GM12878 (cell line): ENCODE data around the gene BACE1-AS. TPM values are rescaled to one million over a fixed set of nuclear protein-coding genes. Genes with fewer than 3 reads are reported as not detected.

Source experiments
- ATAC-seq: fragments of 200-7000 bp; cut with Tn5 transposase; 3 replicates; pipeline ENCODE4 v1.9.1; 2020; ENCODE audit warnings: mild to moderate bottlenecking, moderate library complexity
- BruUV-seq: library from RNA; stranded (reverse); fragments of 400-500 nt; replicated peaks from 2 replicates; lab custom pipeline; 2021; lab: Mats Ljungman, UMichigan
- CTCF ChIA-PET: fragments of 300-600 bp; sonication (Branson Sonifier 250); formaldehyde crosslinking; extraction: SDS; loops from one replicate; lab custom pipeline; 2021; ENCODE audit warnings: inconsistent platforms; lab: Yijun Ruan, JAX
- POLR2A ChIA-PET: fragments of 350-600 bp; formaldehyde crosslinking; extraction: SDS; loops from one replicate; lab custom pipeline; 2021; ENCODE audit warnings: inconsistent platforms; lab: Charles Lee
- RAD21 ChIA-PET: fragments of 300-600 bp; sonication (Branson Sonifier 250); formaldehyde crosslinking; loops from one replicate; lab custom pipeline; 2023; ENCODE audit warnings: antibody characterized with exemption; ENCODE audit not compliant: unreplicated experiment; lab: Charles Lee
- SMC1A ChIA-PET: fragments of 300-600 bp; sonication (Branson Sonifier 250); formaldehyde crosslinking; loops from one replicate; lab custom pipeline; 2023; ENCODE audit not compliant: unreplicated experiment, uncharacterized antibody; lab: Charles Lee
- DNase-seq: peaks from one replicate; pipeline ENCODE4 v3.0.0-alpha.2; 2011; ENCODE audit warnings: low read depth, low spot score
- FAIRE-seq: peaks from 3 replicates; lab custom pipeline; 2011; peaks lifted over from hg19 to GRCh38; lab: Jason Lieb, UNC
- H2AFZ ChIP-seq: 2 replicates; pipeline ENCODE4 v1.6.0; 2011; ENCODE audit warnings: low read depth, low read length, control low read depth; ENCODE audit not compliant: control insufficient read depth
- H3K27ac ChIP-seq: 2 replicates; pipeline ENCODE4 v1.5.1; 2011; ENCODE audit warnings: control low read depth; ENCODE audit not compliant: control insufficient read depth, insufficient read depth
- H3K27me3 ChIP-seq, 2 experiments: replicated peaks in 1 of 2; 2 replicates each; pipeline versions ENCODE4 v1.6.0 to v1.6.1; 2011; ENCODE audit warnings: low read length in 1 of 2; ENCODE audit not compliant: control insufficient read depth in 2 of 2, insufficient read depth in 2 of 2
- H3K36me3 ChIP-seq, 2 experiments: 2 replicates each; pipeline ENCODE4 v1.5.1; 2011; ENCODE audit warnings: low read length in 1 of 2; ENCODE audit not compliant: control insufficient read depth in 2 of 2, insufficient read depth in 2 of 2
- H3K4me1 ChIP-seq: 2 replicates; pipeline ENCODE4 v1.6.1; 2011; ENCODE audit warnings: mild to moderate bottlenecking, low read length, moderate library complexity, mixed read lengths; ENCODE audit not compliant: control insufficient read depth, insufficient read depth
- H3K4me2 ChIP-seq: 2 replicates; pipeline ENCODE4 v1.6.0; 2011; ENCODE audit warnings: control low read depth; ENCODE audit not compliant: control insufficient read depth, insufficient read depth
- H3K4me3 ChIP-seq: fragments of 200-600 bp; sonication (generic); 2 replicates; pipeline ENCODE4 v1.5.1; 2016
- H3K79me2 ChIP-seq: 2 replicates; pipeline ENCODE4 v1.6.0; 2011; ENCODE audit warnings: low read length; ENCODE audit not compliant: control insufficient read depth, insufficient read depth
- H3K9ac ChIP-seq: 2 replicates; pipeline ENCODE4 v1.8.0; 2011; ENCODE audit warnings: low read length, control low read depth, mixed read lengths; ENCODE audit not compliant: control insufficient read depth, insufficient read depth
- H3K9me3 ChIP-seq: replicated peaks from 3 replicates; pipeline ENCODE4 v1.5.1; 2011; ENCODE audit warnings: mild to moderate bottlenecking, low read length; ENCODE audit not compliant: control insufficient read depth, insufficient read depth
- H4K20me1 ChIP-seq: 2 replicates; pipeline ENCODE4 v1.6.0; 2011; ENCODE audit not compliant: control insufficient read depth, insufficient read depth
- CBFB ChIP-seq: IDR thresholded peaks from 2 replicates; pipeline ENCODE4 v1.6.1; 2016; ENCODE audit warnings: antibody characterized with exemption, low read depth
- ETV6 ChIP-seq, 2 experiments: fragments of 450-650 bp in 1 of 2; IDR thresholded peaks in 1 of 2; conservative IDR thresholded peaks in 1 of 2; 2 replicates each; pipeline ENCODE4 v1.6.1; 2014; ENCODE audit warnings: antibody characterized with exemption in 1 of 2, borderline replicate concordance in 1 of 2, low read depth in 1 of 2, mild to moderate bottlenecking in 1 of 2, moderate library complexity in 1 of 2
- FOS ChIP-seq: IDR thresholded peaks from 3 replicates; pipeline ENCODE4 v1.6.1; 2011; ENCODE audit warnings: borderline replicate concordance; ENCODE audit not compliant: insufficient read length; ENCODE audit errors: extremely low read depth
- HCFC1 ChIP-seq: fragments of 150-350 bp; IDR thresholded peaks from 2 replicates; pipeline ENCODE4 v1.6.1; 2014; ENCODE audit warnings: low read length
- SMAD1 ChIP-seq: fragments of 450-650 bp; IDR thresholded peaks from 2 replicates; pipeline ENCODE4 v1.6.1; 2018; ENCODE audit warnings: mild to moderate bottlenecking, low read depth; ENCODE audit not compliant: partially characterized antibody
- SMAD5 ChIP-seq: IDR thresholded peaks from 2 replicates; pipeline ENCODE4 v1.6.1; 2016; ENCODE audit warnings: antibody characterized with exemption, low read depth
- USF1 ChIP-seq: IDR thresholded peaks from 2 replicates; pipeline ENCODE4 v1.6.1; 2011; ENCODE audit warnings: borderline replicate concordance, low read depth, mild to moderate bottlenecking, moderate library complexity, mixed read lengths, low read length; ENCODE audit not compliant: insufficient read depth; ENCODE audit errors: extremely low read length
- WGBS: methylation state at CpG from one replicate; pipeline ENCODE4 v1.1.6; 2016; ENCODE audit warnings: low lambda C conversion rate; ENCODE audit not compliant: insufficient replicate concordance, insufficient coverage; ENCODE audit errors: missing lambda C conversion rate; 5-methylcytosine and 5-hydroxymethylcytosine counted together
- in situ Hi-C: fragments of 300-500 bp; cut with MboI; formaldehyde crosslinking; loops from 9 replicates; pipeline ENCODE4 v1.14.3; 2018; ENCODE audit warnings: mixed read lengths
- intact Hi-C: fragments of 100-400 bp; cut with micrococcal nuclease; formaldehyde crosslinking; loops from one replicate; pipeline ENCODE4 v1.14.2; 2022; ENCODE audit not compliant: unreplicated experiment
- polyA plus RNA-seq, 11 experiments: library from polyadenylated mRNA; depleted of rRNA in 4 of 11; unstranded in 6 of 11; stranded (reverse) in 5 of 11; fragments of >200 nt; fragmentation: Nextera tagmentation in 4 of 11; fragmentation: Illumina TruSeq in 1 of 11; extraction: Ambion mirVana in 4 of 11; extraction: Trizol in 1 of 11; gene quantifications; 1 replicate in 1 of 11; 2 replicates in 10 of 11; pipeline versions ENCODE4 v1.2.1 to v1.2.3, GENCODE V29; 2011 to 2016; ENCODE audit warnings: inconsistent platforms in 2 of 11, missing spikeins in 2 of 11, low read depth in 1 of 11
- total RNA-seq, 4 experiments: library from RNA; depleted of rRNA in 3 of 4; stranded (reverse); fragments of >200 nt in 3 of 4; fragmentation: Illumina TruSeq in 1 of 4; extraction: Trizol in 1 of 4; gene quantifications; 2 replicates each; pipeline versions ENCODE4 v1.2.1 to v1.2.3, GENCODE V29; 2013 to 2021

Gene BACE1-AS
- total and polyA plus RNA-seq, 10 of the 15 experiments (the other 5 are each of a cell fraction or from before 2014, with no cell fraction given): 2.0 to 6.7 (median 3.9) TPM

GRCh38 chr11:117290809-117291396, at the start of gene BACE1-AS (continued):
- no peak for TF ChIP-seq CBFB
- TF ChIP-seq, all 136 proteins: peak for 0

GRCh38 chr11:117248341-117248740, 42.8 kb upstream of the BACE1-AS start:
- H3K79me2 ChIP-seq: no peaks in the 10 kb centered on the region
- peaks cover 0 to 3% of the 10 kb centered on the region in 2 experiments; a peak in 2 of 4 replicates for H3K36me3 ChIP-seq
- ATAC-seq (no peak), FAIRE-seq (no peak), DNase-seq (no peak)
- in situ Hi-C loops (no loop called here), intact Hi-C loops (no loop called here)
- H3K4me3 ChIP-seq: no peak overlapping the region
- SMC1A ChIA-PET: interaction anchor here (0.6 kb wide), 1 partner anchor 394 kb away, joined by 4 read pairs; no protein-coding TSS in a partner anchor
- H3K9me3 ChIP-seq: no peaks in the 10 kb centered on the region
- H2AFZ ChIP-seq: no peak overlapping the region
- CTCF ChIA-PET: interaction anchor here (1.3 kb wide), 1 partner anchor 18 kb away, joined by 5 read pairs; no protein-coding TSS in a partner anchor
- 98% methylated on average over 4 of the region's 4 CpGs for WGBS
- H3K4me1 ChIP-seq: no peaks in the 10 kb centered on the region
- H4K20me1 ChIP-seq: no peaks in the 10 kb centered on the region
- no peaks in the 10 kb centered on the region for H3K27me3 ChIP-seq
- H3K27ac ChIP-seq: no peak overlapping the region
- TF ChIP-seq ETV6 (conservative IDR thresholded peaks at IDR 0.05 in 1 of 2, IDR thresholded peaks at IDR 0.05 in 1 of 2; ENCODE audit: borderline replicate concordance in 1 of 2, low read depth in 1 of 2) (no peak), FOS (no peak), USF1 (no peak), HCFC1 (no peak), SMAD1 (no peak), SMAD5 (no peak)
- H3K4me2 ChIP-seq: no peak overlapping the region
- no TSS peak for BruUV-seq
- H3K9ac ChIP-seq: no peak overlapping the region
- POLR2A ChIA-PET: no interaction called here
- RAD21 ChIA-PET: no interaction called here
